Skin of body (tissue), 2 donors: ENCODE data around the gene PKHD1. TPM values are rescaled to one million over a fixed set of nuclear protein-coding genes. Genes with fewer than 3 reads are reported as not detected.

ENCODE experiments used
- DNase-seq: peaks from one replicate; lab custom pipeline; 2025; lab: John Stamatoyannopoulos, UW
- total RNA-seq: library from RNA; depleted of rRNA; stranded (reverse); fragments of >200 nt; gene quantifications from one replicate; pipeline ENCODE4 v1.2.3, GENCODE V29; 2014

PKHD1 gene
- total RNA-seq, 1 donor from 2014 or later = 1.3 TPM

GRCh38 chr6:51620971-51621370 is 466.4 kb downstream of the PKHD1 start:
- no peak for DNase-seq

- DNase-seq = no peak
Observed at GRCh38 chr6:51619042-51619799, 468.2 kb downstream of the PKHD1 start.

GRCh38 chr6:51618563-51618962 is 468.9 kb downstream of the PKHD1 start:
- no peak for DNase-seq

- DNase-seq = no peak
Observed at GRCh38 chr6:51617751-51618150, 469.7 kb downstream of the PKHD1 start.

- no peak for DNase-seq
Observed at GRCh38 chr6:51616243-51616642, 471.2 kb downstream of the PKHD1 start.

- no peak for DNase-seq
Observed at GRCh38 chr6:51614725-51615124, 472.7 kb downstream of the PKHD1 start.

GRCh38 chr6:51613558-51613957 is 473.9 kb downstream of the PKHD1 start:
- DNase-seq = no peak

- DNase-seq = peak; percentile 14
Observed at GRCh38 chr6:51608932-51609331, 478.5 kb downstream of the PKHD1 start.

- DNase-seq = no peak
Observed at GRCh38 chr6:51608383-51608782, 479.0 kb downstream of the PKHD1 start.

GRCh38 chr6:51600514-51600913 is 486.9 kb downstream of the PKHD1 start:
- DNase-seq = no peak

GRCh38 chr6:51598171-51598570 is 489.2 kb downstream of the PKHD1 start:
- DNase-seq = no peak

- no peak for DNase-seq
Observed at GRCh38 chr6:51594981-51595380, 492.4 kb downstream of the PKHD1 start.

- DNase-seq = no peak
Observed at GRCh38 chr6:51585264-51585663, 502.1 kb downstream of the PKHD1 start.

- no peak for DNase-seq
Observed at GRCh38 chr6:51584163-51584562, 503.2 kb downstream of the PKHD1 start.

GRCh38 chr6:51578994-51579393 is 508.4 kb downstream of the PKHD1 start:
- DNase-seq = no peak

- DNase-seq = no peak
Observed at GRCh38 chr6:51578362-51578761, 509.1 kb downstream of the PKHD1 start.

GRCh38 chr6:51574040-51574439 is 513.4 kb downstream of the PKHD1 start:
- no peak for DNase-seq

GRCh38 chr6:51571168-51571567 is 516.2 kb downstream of the PKHD1 start:
- DNase-seq = no peak

- no peak for DNase-seq
Observed at GRCh38 chr6:51570168-51570921, 517.1 kb downstream of the PKHD1 start.

- no peak for DNase-seq
Observed at GRCh38 chr6:51569594-51569993, 517.8 kb downstream of the PKHD1 start.

GRCh38 chr6:51568771-51569170 is 518.6 kb downstream of the PKHD1 start:
- no peak for DNase-seq

- no peak for DNase-seq
Observed at GRCh38 chr6:51565472-51565871, 521.9 kb downstream of the PKHD1 start.
